Fibroblast of villous mesenchyme (primary cell): ENCODE results near the gene MC1R. TPM values are rescaled to one million over a fixed set of nuclear protein-coding genes. Genes with fewer than 3 reads are reported as not detected.

ENCODE experiments used
- DNase-seq: peaks from one replicate; pipeline ENCODE4 v3.0.0-alpha.2; 2010; ENCODE audit warnings: low read depth
- H3K4me3 ChIP-seq: 2 replicates; pipeline ENCODE4 v1.5.1; 2011; ENCODE audit warnings: low read depth, mild to moderate bottlenecking, low read length
- total RNA-seq: library from RNA; depleted of rRNA; stranded (reverse); fragments of >200 nt; gene quantifications from 2 replicates; pipeline ENCODE4 v1.2.3, GENCODE V29; 2012
- TF ChIP-seq, protein P1 (sequence below): IDR thresholded peaks from 2 replicates; pipeline ENCODE4 v1.5.1; 2012; ENCODE audit warnings: low read depth, mild to moderate bottlenecking, low read length; ENCODE audit not compliant: insufficient read depth

MC1R gene
- total RNA-seq, 1 donor, result 3.9 TPM

- TF ChIP-seq, protein P1, sequence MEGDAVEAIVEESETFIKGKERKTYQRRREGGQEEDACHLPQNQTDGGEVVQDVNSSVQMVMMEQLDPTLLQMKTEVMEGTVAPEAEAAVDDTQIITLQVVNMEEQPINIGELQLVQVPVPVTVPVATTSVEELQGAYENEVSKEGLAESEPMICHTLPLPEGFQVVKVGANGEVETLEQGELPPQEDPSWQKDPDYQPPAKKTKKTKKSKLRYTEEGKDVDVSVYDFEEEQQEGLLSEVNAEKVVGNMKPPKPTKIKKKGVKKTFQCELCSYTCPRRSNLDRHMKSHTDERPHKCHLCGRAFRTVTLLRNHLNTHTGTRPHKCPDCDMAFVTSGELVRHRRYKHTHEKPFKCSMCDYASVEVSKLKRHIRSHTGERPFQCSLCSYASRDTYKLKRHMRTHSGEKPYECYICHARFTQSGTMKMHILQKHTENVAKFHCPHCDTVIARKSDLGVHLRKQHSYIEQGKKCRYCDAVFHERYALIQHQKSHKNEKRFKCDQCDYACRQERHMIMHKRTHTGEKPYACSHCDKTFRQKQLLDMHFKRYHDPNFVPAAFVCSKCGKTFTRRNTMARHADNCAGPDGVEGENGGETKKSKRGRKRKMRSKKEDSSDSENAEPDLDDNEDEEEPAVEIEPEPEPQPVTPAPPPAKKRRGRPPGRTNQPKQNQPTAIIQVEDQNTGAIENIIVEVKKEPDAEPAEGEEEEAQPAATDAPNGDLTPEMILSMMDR, result no peak
- DNase-seq, result no peak
These were observed 17.4 kb downstream of the MC1R start for GRCh38 chr16:89936034-89936433.

DNA sequence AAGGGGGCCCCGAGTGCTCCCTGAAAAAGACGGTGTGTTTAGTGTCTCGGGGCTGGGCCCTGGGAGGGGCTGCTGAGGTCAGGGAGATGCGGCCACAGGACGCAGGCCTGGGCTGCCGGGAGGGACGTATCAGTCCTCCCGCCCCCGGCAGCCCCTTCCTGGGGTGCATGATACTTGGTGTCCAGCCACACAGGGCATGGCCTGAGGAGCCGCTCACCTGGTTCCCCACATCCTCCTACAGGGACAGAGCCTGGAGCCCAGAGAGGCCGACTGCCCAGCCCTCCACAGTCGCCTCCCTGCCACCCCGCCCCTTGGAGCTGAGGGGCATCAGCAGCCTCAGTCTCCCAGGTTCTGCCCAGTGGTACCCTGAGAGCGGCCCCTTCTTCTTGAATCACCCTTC is 17.8 kb downstream of the MC1R start:
- H3K4me3 ChIP-seq, result no peak overlapping the region
- no peak for DNase-seq
- TF ChIP-seq, protein P1, result no peak

More at GRCh38 chr16:89936034-89936433, 17.4 kb downstream of the MC1R start:
- no peak overlapping the region for H3K4me3 ChIP-seq

GRCh38 chr16:89936981-89937380 is 18.3 kb downstream of the MC1R start:
- no peak overlapping the region for H3K4me3 ChIP-seq
- DNase-seq, result no peak
- TF ChIP-seq, protein P1, result no peak

GRCh38 chr16:89938175-89938885 is 19.7 kb downstream of the MC1R start:
- TF ChIP-seq, protein P1, result no peak
- H3K4me3 ChIP-seq, result no peak overlapping the region
- no peak for DNase-seq

GRCh38 chr16:89944773-89945172 is 26.1 kb downstream of the MC1R start:
- TF ChIP-seq, protein P1, result no peak
- H3K4me3 ChIP-seq, result no peak overlapping the region
- no peak for DNase-seq

GRCh38 chr16:89945654-89946053 is 27.0 kb downstream of the MC1R start:
- H3K4me3 ChIP-seq, result no peak overlapping the region
- DNase-seq, result no peak
- TF ChIP-seq, protein P1, result no peak

DNA sequence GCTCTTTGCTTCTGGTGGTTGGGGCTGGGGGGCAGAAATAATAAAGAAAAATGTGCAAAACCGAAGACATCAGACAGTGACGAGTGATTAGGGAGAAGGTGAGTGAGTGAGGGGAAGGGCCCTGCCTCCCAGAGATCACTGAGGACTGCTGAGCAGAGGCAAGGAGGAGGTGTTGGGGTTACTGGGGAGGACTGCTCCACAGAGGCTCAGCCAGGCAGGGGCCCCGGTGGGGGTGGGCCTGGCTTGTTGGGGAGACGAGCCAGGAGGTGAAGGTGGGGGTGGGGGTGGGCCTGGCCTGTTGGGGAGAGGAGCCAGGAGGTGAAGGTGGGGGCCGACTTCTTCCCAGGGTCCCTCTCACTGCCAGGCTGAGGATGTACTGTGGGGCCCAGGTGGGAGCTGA is 27.9 kb downstream of the MC1R start:
- TF ChIP-seq, protein P1, result no peak
- H3K4me3 ChIP-seq, result no peak overlapping the region
- DNase-seq, result no peak
